HEK293T (cell line): ENCODE data around the gene SLC43A2.

Experiments
- CTCF ChIA-PET: fragments of 350-600 bp; formaldehyde crosslinking; extraction: SDS; loops from one replicate; lab custom pipeline; 2021; ENCODE audit warnings: antibody characterized with exemption, inconsistent platforms; lab: Yijun Ruan, JAX
- POLR2A ChIA-PET: fragments of 350-600 bp; formaldehyde crosslinking; extraction: SDS; loops from one replicate; lab custom pipeline; 2020; ENCODE audit warnings: antibody characterized with exemption, inconsistent platforms; lab: Yijun Ruan, JAX
- DNase-seq: peaks from one replicate; pipeline ENCODE4 v3.0.0; 2012; ENCODE audit warnings: mixed read lengths; ENCODE audit errors: extremely low spot score
- ARNT ChIP-seq: fragments of 450-650 bp; IDR thresholded peaks from 2 replicates; pipeline ENCODE4 v1.6.1; 2017; ENCODE audit warnings: mild to moderate bottlenecking
- BHLHE40 ChIP-seq: fragments of 450-650 bp; IDR thresholded peaks from 2 replicates; pipeline ENCODE4 v1.6.1; 2016; ENCODE audit warnings: mild to moderate bottlenecking, moderate library complexity, borderline replicate concordance
- CTBP1 ChIP-seq: fragments of 450-650 bp; IDR thresholded peaks from 2 replicates; pipeline ENCODE4 v1.6.1; 2016; ENCODE audit warnings: borderline replicate concordance
- ELF4 ChIP-seq: fragments of 450-650 bp; IDR thresholded peaks from 2 replicates; pipeline ENCODE4 v1.6.1; 2017; ENCODE audit warnings: antibody characterized with exemption
- FOXA1 ChIP-seq: fragments of 450-650 bp; IDR thresholded peaks from 2 replicates; pipeline ENCODE4 v1.6.1; 2016; ENCODE audit warnings: mild to moderate bottlenecking
- FOXK2 ChIP-seq: fragments of 450-650 bp; IDR thresholded peaks from 2 replicates; pipeline ENCODE4 v1.6.1; 2016; ENCODE audit warnings: mild to moderate bottlenecking
- FOXM1 ChIP-seq: fragments of 450-650 bp; IDR thresholded peaks from 2 replicates; pipeline ENCODE4 v1.6.1; 2017; ENCODE audit warnings: mild to moderate bottlenecking, borderline replicate concordance
- HDGF ChIP-seq: fragments of 450-650 bp; IDR thresholded peaks from 2 replicates; pipeline ENCODE4 v1.6.1; 2017; ENCODE audit warnings: antibody characterized with exemption, borderline replicate concordance
- L3MBTL2 ChIP-seq: fragments of 450-650 bp; conservative IDR thresholded peaks from 2 replicates; pipeline ENCODE4 v1.6.1; 2016; ENCODE audit warnings: mild to moderate bottlenecking
- LEF1 ChIP-seq: fragments of 450-650 bp; IDR thresholded peaks from 2 replicates; pipeline ENCODE4 v1.6.1; 2017; ENCODE audit warnings: mild to moderate bottlenecking, borderline replicate concordance
- NFRKB ChIP-seq: fragments of 450-650 bp; IDR thresholded peaks from 2 replicates; pipeline ENCODE4 v1.6.1; 2016; ENCODE audit warnings: mild to moderate bottlenecking, moderate library complexity
- SP1 ChIP-seq: fragments of 450-650 bp; IDR thresholded peaks from 2 replicates; pipeline ENCODE4 v1.6.1; 2017
- SUZ12 ChIP-seq: fragments of 450-650 bp; IDR thresholded peaks from 2 replicates; pipeline ENCODE4 v1.6.1; 2016; ENCODE audit warnings: mild to moderate bottlenecking
- TARDBP ChIP-seq: fragments of 450-650 bp; IDR thresholded peaks from 2 replicates; pipeline ENCODE4 v1.6.1; 2016
- ZNF384 ChIP-seq: fragments of 450-650 bp; IDR thresholded peaks from 2 replicates; pipeline ENCODE4 v1.6.1; 2016
- TF ChIP-seq, protein P1 (sequence below): fragments of 450-650 bp; IDR thresholded peaks from 2 replicates; pipeline ENCODE4 v1.6.1; 2016

Gene SLC43A2

DNA sequence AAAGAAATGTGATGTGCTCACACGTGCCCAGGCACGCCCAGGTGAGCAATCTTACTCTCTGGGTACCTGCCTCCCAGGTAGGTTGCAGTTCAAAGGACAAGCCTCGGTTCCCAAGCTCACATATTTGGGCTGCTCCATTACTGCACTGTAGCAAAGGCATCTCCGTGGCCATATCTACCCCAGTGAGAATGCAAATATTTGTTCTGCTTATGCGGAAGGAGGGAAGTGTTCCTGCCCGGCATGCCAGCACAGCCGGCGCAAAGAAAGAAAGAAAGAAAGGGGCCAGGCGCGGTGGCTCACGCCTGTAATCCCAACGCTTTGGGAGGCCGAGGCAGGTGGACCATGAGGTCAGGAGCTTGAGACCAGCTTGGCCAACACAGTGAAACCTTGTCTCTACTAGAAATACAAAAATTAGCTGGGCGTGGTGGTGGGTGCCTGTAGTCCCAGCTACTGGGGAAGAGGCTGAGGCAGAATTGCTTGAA, 30.7 kb downstream of the SLC43A2 start:
- no peak for TF ChIP-seq HDGF
- no peak for TF ChIP-seq FOXA1
- TF ChIP-seq ARNT, result no peak
- TF ChIP-seq SUZ12, result no peak
- no peak for TF ChIP-seq BHLHE40
- no peak for TF ChIP-seq SP1
- TF ChIP-seq ZNF384, result no peak
- no peak for TF ChIP-seq LEF1
- TF ChIP-seq TARDBP, result no peak
- TF ChIP-seq L3MBTL2, result no peak
- TF ChIP-seq FOXM1, result no peak
- no peak for TF ChIP-seq CTBP1
- no peak for TF ChIP-seq ELF4
- no peak for TF ChIP-seq FOXK2
- TF ChIP-seq NFRKB, result no peak
- TF ChIP-seq, protein P1, sequence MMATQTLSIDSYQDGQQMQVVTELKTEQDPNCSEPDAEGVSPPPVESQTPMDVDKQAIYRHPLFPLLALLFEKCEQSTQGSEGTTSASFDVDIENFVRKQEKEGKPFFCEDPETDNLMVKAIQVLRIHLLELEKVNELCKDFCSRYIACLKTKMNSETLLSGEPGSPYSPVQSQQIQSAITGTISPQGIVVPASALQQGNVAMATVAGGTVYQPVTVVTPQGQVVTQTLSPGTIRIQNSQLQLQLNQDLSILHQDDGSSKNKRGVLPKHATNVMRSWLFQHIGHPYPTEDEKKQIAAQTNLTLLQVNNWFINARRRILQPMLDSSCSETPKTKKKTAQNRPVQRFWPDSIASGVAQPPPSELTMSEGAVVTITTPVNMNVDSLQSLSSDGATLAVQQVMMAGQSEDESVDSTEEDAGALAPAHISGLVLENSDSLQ, result no peak
- ChIA-PET POLR2A (no interaction called here), CTCF (no interaction called here)
- DNase-seq, result no peak

DNA sequence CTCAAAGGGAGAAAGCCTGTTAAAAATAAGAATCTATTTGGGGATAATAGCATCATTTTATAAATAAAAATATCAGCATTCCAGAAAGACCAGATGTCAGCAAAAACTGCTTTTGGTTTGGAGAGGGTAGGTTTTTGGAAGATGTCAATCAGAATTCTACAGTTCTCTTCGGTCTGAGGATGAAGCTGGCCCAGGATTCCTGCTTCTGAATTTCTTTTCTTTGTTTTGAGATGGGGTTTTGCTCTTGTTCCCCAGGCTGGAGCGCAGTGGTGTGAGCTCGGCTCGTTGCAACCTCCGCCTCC, 35.1 kb downstream of the SLC43A2 start:
- POLR2A ChIA-PET, result no interaction called here
- no peak for DNase-seq
- TF ChIP-seq FOXA1 (no peak), FOXK2 (no peak), SUZ12 (no peak), ARNT (no peak), SP1 (no peak), FOXM1 (no peak), LEF1 (no peak), ELF4 (no peak), CTBP1 (no peak), TARDBP (no peak), BHLHE40 (no peak), ZNF384 (no peak), NFRKB (no peak), HDGF (no peak), L3MBTL2 (no peak)
- TF ChIP-seq, protein P1, result no peak
- CTCF ChIA-PET, result no interaction called here

DNA sequence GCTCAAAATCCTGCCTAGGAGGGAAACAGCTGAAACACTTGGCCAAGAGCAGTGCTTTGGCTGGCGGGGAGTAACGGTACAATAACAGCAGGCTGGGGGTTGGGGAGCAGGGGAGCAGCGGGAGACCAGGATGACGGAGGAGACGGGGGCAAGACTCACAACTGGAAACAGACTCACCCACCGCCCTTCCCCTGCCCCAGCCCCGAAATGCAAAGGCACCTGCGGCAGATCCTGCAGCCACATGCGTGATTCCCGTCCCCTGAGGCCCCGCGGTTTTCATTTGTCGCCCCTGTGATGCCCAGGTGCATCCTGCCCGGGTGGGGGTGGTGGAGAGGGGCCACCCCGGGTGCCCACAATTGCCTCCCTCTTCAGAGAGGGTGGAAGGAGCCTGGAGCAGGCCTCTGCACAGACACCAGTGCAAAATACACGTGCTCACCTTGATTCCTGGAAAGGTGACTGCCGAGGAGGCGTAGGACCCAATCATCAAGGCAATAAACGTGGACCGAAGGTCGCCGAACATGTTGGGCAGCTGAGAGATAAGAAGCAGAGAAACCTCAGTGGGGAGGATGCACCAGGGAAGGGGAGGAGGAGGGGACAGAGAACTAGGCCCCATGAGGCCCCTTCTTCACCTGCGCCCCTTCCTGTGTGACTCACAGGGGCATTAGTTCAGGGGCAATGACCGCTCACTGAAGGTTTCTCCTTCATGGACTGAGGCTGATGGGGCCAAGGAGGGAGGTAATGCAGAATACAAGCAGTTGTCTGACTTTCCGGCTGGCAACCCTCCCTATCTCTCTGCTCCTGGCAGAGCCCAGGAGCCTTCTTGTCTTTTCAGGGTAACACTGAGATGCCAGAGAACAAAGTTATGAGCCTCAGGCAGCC, 35.6 kb downstream of the SLC43A2 start:
- ChIA-PET POLR2A (no interaction called here), CTCF (no interaction called here)
- DNase-seq, result no peak
- TF ChIP-seq FOXM1 (no peak), ZNF384 (no peak), SUZ12 (no peak), FOXA1 (no peak)

DNA sequence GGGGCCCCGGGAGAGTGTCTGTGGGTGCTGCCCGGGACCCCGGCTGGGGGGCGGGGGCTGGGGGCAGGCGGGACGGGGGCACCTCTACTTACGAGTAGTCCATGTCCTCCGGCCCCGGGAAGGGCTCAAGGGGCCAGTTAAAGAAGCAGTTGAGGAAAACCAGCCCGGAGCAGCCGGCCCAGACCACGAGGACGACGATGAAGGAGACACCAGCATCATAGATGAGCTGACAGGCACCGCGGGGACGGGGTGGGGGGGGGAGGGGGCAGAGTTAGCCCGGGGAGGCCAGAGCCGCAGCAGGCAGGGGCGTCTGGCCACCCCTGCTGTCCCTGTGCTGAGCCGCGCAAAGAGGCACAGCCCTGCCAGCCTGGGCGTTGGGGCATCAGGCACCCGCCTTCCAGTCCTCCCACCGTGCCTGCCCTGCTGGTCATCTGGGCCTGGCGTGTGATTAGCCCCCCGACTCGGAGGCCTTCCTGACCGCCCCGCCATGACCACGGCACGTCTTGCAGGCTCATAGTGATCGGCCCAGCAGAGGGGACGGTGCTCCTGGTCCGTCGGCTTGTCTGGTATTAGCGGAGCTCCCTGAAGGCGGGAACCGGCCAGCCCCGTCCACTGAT, 37.1 kb downstream of the SLC43A2 start:
- CTCF ChIA-PET, result no interaction called here
- no peak for TF ChIP-seq ELF4
- TF ChIP-seq FOXA1, result no peak
- no peak for TF ChIP-seq HDGF
- TF ChIP-seq TARDBP, result no peak
- TF ChIP-seq FOXM1, result no peak
- TF ChIP-seq SUZ12, result no peak
- no peak for TF ChIP-seq LEF1
- no peak for TF ChIP-seq BHLHE40
- TF ChIP-seq L3MBTL2, result no peak
- POLR2A ChIA-PET, result no interaction called here
- DNase-seq, result no peak

DNA sequence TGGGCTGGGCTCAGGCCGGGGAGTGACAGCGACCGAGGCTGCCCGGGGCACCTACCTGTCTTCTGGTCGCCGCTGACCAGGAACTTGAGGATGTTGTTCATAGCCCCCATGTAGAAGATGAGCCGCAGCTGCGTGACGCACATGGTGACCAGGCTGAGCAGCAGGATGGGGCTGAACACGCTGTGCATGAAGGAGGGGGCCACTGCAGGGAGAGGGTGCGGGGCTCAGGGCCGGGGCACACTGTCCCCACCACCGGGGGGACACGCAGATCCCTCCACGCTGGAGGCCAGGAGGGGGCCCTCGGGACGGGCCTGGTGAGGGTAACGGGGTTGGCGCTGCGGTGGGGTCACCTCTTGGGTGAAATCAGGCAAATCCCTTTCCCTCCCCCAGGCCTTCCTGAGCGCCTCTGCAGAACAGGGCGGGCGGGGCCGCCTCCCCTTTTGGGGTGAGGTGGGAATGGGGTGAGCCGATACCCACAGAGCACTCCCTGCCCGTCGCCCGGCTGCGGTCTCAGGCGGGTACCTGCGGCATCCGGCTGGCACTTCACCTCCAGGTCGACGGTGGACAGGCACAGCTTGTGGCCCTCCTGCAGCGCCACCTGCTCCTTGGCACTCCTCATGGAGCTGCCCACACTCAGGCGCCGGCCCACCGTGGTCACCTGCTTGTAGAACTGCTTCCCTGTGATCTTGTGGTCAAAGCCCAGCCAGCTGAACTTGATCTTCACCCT, 37.7 kb downstream of the SLC43A2 start:
- no peak for DNase-seq
- TF ChIP-seq CTBP1 (no peak), SP1 (no peak), L3MBTL2 (no peak), FOXK2 (no peak), FOXM1 (no peak), ELF4 (no peak), FOXA1 (no peak), NFRKB (no peak), SUZ12 (no peak), ZNF384 (no peak), HDGF (no peak), LEF1 (no peak)
- POLR2A ChIA-PET, result no interaction called here
- CTCF ChIA-PET, result interaction anchor here (0.6 kb wide), 1 partner anchor 54 kb away, joined by 4 read pairs; no protein-coding TSS in a partner anchor
